ENCODE measurements around the gene RRP8. TPM values are rescaled to one million over a fixed set of nuclear protein-coding genes. Genes with fewer than 3 reads are reported as not detected.

The RRP8 gene
- total RNA-seq, 1 donor from 2014 or later = 14.6 TPM

DNA sequence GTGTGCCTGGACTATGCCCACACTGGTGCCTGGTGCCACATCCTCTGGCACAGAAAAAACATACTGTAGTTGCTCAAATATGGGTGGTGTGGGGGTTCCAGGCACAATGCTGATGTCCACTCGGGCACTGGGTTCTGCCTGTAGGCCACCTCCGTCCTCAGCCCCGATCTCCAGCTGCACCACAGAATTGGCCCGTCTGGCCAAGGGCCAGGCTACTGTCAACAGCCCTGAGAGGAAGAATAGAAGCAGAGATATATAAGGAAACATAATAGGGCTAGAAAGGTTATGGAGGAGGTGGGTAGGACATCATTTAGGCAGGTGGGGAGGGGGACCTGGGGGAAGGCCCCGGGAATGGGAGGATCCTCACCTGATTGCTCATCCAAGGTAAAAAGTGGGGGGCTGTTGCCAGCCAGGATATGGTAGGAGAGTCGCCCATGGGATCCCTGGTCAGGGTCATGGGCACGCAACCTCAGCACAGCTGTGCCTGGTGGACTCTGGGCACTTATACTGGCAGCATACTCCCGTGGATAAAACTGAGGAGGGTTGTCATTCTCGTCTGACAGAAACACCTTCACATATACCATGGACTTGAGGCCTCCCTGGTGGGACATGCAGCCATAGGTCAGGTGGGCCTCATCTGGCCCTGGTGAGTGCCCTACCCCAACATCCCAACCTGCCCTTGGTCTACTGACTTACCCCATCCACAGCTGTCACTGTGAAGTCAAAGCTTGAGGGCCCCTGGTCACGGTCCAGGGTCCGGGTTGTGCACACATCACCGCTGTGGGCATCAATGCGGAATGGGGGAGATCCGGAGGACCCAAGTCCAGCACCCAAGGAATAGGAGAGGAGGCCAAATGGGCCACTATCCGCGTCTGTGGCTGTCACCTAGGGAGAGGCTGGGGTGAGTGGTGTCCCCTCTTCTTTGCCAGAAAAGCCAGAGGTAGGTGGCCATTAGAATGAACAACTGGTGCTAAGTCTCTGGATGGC is 30.3 kb upstream of the RRP8 start:
- DNase-seq (ENCODE audit: low read depth) = no peak

DNA sequence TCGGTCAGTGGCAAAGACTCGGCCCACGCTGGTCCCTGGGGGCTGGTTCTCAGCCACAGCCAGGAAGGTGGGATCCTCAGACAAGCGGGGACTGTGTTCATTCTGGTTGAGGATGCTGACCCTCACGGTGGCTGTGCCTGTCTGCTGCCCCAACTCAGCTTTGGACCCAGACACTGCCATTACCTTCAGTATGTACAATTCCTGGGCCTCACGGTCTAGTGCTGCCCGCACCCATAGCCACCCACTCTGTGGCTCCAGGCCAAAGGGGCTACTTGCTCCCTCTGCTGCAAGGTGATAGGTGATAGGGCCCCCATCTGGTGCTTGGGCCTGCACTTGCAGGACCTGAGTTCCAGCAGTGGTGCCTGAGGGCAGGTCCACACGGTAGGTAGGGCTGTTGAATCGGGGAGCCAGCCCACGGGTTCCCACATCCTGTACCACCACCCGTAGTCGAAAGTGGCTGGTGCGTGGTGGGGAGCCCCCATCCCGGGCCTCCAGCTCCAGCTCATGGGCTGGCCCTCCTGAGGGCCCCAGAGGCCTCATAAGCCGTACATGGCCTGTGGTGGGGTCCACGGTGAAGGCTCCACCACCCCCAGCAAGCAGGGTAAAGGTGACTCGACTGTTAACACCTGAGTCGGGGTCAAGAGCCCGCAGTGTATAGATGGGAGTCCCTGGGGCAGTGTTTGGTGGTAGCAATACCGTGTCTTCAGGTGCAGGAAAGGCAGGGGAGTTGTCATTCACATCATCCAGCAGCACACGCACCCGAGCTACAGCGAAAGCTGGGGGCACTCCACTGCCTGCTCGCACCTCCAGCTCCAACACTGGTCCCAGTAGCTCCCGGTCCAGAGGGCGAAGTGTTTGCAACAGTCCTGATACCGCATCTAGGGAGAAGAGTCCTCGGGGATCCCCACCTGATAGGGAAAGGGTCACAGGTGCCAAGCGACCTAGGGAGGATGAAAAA is 29.0 kb upstream of the RRP8 start:
- DNase-seq (ENCODE audit: low read depth) = no peak

DNA sequence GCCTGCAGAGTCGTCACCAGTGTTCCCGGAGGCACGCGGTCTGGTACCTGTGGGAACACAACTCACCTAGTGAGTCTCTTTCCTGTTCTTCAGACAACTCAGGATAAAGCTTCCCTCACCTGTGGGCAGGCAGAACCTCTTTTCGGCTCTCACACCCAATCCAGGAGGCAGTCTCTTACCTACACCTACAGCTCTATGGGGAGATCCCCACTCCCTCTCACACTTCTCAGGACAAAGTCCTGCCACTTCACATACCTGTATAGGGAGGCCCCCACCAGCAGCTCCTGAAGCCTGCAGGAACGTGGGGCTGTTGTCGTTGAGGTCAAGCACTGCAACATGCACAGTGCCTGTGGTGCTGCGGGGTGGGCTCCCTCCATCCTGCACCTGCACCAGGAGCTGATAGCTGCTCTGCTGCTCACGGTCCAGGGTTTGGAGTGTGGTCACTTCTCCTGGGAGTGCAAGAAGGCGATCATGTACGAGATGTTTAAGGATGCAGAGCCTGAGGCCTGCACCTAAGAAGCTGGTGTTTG is 28.0 kb upstream of the RRP8 start:
- no peak for DNase-seq (ENCODE audit: low read depth)

DNA sequence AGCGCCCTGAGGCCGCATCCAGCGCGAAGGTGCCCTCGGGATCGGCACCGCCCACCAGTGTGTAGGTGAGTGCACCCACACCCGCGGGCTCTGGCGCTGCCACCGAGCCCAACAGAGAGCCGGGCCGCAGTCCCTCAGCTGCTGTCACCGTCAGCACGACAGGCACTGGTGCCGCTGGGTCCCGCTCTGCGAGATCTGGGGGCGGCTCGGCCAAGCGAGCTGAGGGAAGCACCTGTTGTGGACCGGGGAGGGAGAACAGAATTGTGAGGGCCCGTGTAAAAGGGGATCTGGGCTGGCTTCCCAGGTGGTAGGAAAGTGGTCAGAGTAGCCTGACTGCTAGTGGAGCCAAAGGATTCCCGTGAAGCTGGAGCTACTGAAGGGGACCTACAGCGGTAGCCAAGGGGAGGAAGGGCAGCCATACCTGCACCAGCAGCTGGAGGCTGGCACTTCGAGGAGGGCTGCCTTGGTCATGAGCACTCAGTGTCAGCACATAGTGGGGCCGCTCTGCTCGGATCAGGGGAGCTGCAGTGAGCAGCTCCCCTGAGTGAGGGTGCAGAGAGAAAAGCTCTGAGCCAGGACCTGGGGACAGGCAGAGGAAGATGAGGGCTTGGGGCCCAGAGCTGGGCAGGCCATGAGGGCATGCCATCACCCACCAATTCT is 27.3 kb upstream of the RRP8 start:
- DNase-seq (ENCODE audit: low read depth) = no peak

DNA sequence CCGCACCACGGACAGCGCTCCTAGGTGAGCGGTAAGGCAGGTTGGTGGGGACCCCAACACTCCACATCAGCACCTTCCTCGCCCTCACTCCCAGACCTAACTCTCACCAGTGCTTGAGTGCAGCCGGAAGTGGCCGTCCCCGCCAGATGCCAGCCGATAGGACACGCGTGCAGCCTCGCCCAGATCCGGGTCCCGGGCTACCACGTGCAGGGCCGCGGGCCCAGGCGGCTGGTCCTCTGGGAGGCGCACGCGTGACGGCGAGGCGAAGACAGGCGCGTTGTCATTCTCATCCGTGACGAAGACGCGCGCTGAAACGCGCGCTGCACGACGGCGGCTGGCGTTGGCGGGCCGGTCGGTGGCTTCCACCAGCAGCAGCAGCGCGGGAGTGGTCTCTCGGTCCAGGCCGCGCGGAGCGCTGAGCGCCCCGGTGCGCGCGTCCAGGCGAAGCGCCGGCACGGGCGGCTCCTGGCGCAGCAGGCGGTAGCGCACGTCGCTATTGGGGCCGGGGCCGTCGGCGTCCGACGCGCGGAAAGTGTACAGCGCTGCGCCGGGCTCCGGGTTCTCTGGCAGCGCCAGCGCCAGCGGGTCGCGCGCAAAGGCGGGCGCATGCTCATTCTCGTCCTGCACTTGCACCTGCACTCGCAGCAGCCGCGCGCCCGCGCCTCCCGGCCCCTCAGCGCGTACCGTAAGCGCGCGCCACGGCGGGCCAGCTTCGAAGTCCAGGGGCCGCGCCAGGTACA is 26.6 kb upstream of the RRP8 start:
- DNase-seq (ENCODE audit: low read depth) = no peak

DNA sequence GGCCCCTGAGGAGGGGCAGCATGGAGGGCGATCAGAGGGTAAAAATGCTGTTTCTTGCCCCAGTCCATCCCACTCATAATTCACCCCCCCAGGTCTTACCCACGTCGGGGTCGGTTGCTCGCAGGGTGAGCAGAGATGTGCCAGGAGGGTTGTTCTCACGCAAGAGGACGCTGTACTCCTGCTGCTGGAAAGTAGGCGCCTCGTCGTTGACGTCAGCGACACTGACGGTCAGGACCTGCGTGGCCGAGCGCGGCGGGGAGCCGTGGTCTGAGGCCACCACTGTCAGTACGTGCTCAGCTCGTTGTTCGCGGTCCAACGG is 26.1 kb upstream of the RRP8 start:
- no peak for DNase-seq (ENCODE audit: low read depth)

DNA sequence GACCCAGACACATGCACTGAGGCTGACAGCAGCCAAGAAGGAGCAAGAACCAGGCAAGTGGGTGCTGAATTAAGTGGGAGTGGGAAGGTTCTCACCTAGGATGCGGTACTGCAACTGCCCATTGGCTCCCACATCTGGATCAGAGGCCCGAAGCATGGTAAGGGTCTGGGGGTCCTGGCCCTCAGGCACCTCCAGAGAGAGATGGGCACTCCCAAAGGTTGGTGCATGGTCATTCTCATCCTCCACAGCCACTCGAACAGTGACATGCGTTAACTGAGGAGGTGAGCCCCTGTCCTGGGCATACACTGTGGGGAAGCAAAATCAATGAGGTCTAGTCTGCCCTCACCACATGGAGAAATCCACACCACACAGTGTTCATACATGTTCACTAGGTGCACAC is 25.1 kb upstream of the RRP8 start:
- DNase-seq (ENCODE audit: low read depth) = no peak

DNA sequence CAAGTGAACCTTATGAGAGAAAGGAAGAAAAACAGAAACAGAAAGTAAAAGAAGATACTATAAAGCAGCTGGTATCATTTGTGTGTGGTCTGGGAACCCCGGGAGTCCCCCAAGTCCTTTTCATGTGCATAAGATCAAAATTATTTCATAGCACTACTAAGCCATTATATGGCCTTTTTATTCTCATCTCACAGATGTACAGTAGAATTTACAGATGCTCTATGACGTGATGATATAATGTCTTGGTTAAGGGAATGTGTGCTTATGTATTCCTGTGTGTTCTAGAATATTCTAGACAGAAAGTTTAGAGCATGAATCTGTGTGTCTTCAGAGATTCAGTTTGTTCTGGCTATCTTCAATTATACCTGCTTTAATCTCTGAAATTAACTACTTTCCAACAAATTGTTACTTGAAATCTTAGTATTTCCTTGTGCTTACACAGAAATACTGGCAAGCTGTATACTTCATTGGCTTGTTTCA is 24.4 kb upstream of the RRP8 start:
- DNase-seq (ENCODE audit: low read depth) = no peak

DNA sequence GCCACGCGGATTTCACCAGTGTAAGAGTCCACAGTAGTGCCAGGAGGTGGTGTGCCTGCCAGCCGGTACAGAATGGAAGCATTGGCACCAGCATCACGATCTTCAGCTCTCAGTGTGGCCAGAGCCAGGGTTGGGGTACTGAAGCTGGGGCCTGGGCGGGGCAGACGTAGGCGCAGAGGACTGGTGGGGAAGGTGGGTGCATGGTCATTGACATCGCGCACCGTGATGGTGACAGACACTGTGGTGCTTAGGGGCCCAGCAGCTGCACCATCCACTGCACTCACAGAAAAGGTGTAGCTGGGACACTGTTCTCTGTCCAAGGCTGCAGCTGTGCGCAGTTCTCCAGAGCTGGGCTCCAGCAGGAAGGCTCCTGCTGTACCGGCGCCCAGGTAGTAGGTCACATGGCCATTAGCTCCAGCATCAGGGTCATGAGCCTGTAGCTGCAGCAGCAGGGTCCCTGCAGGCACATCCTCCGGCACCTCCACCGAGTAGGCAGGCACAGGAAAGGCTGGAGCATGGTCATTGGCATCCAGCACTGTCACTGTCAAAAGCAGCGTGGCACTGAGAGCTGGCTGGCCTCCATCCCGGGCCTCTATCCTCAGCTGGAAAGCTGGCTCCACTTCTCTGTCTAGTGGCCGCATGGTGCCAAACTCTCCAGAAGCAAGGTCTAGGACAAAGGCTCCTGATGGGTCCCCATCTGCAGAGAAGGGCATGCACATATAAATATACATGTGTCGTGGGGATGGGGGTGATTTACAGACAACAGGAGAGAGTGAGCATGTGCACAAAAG is 23.8 kb upstream of the RRP8 start:
- no peak for DNase-seq (ENCODE audit: low read depth)

DNA sequence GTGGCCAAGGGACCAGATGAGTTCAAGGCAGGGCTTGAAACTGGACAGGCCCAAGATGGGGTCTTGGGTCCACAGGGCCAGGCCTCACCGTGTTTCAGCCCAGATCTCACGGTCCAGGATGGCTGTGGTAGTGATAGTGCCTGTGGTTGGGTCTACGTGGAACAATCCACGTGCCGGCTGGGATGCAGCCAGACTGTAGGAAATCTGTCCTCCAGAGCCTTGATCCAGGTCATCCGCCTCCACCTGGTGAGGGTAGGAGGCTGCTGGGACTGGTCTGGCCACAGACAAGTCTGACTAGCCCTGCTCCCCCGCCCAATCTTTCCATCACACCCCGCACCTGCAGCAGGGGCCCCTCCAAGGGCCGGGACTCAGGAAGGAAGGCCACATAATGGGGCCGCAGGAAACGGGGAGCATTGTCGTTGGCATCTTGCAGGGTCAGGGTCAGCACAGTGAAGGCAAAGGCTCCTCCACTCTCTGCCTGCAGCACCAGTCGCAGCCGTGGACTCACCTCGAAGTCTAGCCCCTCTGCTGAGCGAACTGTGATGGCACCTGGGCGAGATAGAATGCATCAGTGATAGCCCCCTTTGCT is 22.5 kb upstream of the RRP8 start:
- DNase-seq (ENCODE audit: low read depth) = no peak

DNA sequence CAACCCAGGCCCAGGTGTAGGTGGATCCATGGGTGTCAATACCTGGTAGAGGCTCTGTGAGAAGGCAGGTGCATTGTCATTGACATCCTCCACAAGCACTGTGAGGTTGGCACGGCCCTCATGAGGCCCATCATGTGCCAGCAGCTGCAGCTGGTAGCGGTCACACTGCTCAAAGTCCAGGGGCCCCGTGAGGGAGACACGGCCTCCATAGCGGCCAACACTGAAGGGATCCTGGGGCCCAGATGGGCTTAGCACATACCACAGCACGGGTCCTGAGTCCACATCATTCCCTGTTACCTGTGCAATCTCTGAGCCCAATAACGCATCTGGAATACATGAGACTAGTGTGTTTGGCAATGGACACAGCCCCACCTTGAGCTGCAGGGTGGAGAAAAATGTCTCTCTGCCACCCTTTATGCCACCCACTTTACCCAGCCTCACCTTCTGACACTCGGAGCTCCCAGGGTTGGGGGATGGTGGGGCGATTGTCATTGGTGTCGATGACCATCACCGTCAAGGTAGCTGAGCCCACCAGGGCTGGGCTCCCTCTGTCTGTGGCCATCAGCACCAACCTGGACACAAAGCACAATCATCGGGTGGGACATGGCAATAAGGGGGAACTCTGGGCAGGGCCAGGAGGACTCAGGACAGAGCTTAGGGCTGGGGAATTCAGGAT is 21.9 kb upstream of the RRP8 start:
- DNase-seq (ENCODE audit: low read depth) = no peak

DNA sequence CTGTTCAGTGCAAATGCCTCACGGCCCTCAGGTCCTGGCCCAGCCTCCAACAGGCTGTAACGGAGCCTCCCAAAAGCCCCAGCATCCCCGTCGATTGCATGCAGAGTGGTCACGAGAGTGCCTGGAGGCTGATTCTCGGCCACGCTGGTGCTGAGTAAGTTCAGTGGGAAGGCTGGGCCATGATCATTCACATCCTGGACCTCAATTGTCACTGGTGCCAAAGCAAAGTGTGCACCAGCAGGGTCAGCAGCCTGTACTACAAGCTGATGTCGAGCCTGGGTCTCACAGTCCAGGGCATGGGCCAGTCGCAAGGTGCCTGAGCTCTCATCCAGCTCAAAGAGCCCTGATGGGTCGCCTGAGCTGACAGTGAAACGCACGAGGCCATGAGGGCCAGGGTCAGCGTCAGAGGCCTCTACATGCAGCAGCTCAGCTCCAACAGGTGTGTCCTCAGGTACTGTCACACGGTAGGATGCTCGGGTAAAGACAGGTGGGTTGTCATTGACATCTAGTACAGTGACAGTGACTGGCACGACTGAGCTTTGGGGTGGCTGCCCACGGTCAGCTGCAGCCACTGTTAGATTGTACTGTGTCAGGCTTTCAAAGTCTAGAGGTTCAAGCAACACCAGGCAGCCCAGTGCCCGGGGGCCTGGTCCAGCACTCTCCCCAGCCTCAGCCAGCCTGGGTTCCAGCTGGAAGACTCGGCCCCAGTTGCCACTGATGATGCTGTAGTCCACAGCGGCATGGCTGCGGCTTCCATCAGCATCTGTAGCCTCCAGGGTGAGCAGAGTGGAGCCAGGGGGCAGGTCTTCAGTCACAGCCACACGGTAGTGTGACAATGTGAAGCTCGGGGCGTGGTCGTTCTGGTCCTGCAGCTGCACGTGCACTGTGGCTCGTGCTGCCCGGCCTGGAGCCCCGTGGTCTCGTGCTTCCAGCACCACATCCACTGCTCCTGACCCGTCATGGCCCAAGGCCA is 20.3 kb upstream of the RRP8 start:
- no peak for DNase-seq (ENCODE audit: low read depth)

DNA sequence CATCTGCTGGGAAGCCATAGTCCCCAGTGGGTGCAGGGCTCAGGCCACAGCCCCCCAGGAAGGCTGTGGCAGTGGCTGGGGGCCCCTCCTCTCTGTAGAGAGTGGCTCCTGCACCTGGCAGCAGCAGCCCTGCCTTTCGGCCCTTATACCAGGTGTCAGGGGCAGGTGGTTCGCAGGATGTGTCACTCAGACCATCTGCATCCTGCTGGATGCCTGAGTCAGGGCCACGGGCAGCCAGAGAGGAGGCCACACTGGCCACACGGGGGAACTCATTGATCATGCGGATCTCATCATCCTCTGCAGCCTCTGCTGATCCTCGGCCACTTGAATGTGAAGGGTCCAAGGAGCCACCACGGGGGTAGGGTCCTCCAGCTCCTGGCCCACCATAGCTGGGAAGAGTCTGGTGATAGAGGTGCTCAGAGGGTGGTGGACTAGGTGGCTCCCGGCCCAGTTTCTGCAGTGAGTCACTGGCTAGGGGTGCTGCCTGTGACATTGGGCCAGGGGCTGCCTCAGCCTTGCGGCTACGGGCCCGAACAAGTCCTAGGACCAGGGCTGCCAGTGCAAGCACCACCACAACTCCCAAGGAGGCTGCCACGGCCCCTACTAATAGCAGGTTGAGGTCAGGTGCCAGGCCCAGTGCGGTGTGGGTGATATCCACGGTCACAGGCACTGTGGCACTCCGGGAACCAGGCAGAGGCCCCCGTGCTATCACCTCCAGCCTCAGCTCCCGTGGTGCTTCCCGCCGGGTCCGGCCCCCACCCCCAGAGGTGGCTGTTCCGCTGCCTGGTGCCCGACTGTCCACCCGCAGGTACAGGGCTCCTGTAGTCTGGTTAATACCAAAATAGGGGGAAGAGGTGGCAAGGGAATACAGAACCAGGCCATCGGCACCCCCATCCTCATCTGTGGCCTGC is 19.1 kb upstream of the RRP8 start:
- no peak for DNase-seq (ENCODE audit: low read depth)

DNA sequence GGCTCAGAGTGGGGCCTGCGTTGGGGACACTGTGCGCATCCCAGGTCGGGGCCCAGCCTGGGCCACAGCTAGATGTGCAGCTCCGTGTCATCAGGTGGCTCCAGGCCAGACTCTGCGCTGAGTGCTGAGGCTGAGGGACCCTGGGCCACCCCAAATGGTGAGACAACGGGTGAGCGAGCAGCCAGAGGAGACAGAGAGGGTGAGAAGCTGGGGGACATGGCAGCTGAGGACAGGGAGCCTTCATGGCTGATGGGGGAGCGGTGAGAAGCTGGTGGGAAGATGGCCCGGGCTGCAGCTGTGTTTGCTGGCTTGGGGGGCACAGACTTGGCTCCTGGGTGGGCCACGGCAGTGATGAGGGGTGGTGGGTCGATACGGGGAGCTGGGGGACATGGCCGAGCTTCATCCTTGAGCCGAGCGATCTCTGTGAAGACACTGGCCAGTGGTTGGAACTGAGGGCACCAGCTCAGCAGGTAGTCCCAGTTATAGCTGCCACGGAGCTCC is 18.3 kb upstream of the RRP8 start:
- no peak for DNase-seq (ENCODE audit: low read depth)

DNA sequence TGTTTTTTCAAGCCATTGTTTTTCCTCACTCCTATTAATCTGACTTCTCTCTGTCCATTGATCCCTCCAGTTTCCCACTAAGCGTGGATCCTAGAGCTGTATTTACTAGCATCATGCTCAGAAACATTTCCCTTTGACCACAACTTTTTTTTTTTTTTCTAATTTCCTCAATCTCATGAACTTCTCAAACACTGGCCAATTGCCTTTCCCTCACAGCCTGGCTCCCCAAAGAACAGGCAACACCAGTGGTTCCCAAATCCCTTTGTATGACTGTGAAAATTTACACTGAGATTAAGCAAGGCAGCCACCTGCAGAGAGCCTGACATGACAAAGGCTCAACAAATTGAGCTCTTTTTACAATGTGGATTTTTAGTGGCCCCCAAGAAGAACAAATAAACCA is 17.2 kb upstream of the RRP8 start:
- DNase-seq (ENCODE audit: low read depth) = no peak

Data from myocyte (in vitro differentiated cells).